ENCODE measurements around the gene CYP1A2. TPM values are rescaled to one million over a fixed set of nuclear protein-coding genes. Genes with fewer than 3 reads are reported as not detected.
A peak's percentile ranks its signal among the peaks of the same experiment; 100 is the strongest.

Gene CYP1A2
- total and polyA plus RNA-seq, 2 of the 13 experiments (the other 11 are each of a cell fraction or from before 2014, with no cell fraction given): 0.07 TPM; not detected in 1

DNA sequence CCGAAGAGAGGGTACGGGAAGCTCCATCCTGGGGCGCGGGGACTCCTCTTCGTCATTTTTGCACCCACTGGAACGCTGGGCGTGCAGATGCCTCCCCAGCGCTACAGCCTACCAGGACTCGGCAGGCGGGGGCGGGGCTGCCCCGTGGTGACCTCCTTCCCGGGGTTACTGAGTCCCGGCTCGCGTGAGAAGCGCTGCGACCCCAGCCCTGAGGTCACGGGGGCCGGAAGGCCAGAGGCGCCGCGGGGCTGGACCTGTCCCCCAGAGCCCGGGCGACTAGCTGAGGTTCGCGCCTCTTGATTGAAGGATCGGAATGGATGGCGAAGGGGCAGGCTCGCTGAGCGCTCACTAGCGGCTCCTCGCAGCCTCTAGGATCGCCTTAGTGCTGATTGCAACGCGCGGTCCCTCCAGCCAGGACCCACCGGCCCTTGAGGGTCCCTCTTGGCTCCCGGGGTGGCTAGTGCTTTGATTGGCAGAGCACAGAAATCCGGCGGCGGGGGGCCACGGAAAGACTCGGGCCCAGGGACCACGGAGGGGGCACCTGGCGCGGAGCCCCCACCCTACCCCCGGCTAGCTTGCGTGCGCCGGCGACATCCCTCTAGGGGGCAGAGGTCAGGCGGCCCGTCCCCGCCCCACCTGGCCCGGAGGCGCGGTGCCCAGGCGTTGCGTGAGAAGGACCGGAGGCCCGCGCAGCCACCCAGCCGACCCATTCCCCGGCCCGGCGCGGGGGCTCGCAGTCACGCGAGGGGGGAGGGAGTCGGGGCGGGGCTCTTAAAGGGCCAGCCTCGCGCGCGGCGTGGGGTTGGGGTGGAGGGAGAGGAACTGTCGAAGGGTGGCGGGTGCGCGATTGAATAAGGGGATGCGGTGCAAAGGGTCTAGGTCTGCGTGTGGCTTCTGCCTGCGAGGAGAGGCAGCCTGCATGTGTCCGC, 22.5 kb upstream of the CYP1A2 start (continued):
- TF ChIP-seq ELF1 (CRISPR knock-in tag; IDR thresholded peaks at IDR 0.05) (0 out of 2 replicates have a peak, but pooled peaks have one; percentile 42), KAT7 (CRISPR knock-in tag; IDR thresholded peaks at IDR 0.05; ENCODE audit: borderline replicate concordance) (peak; percentile 65), TBX2 (CRISPR knock-in tag; IDR thresholded peaks at IDR 0.05; ENCODE audit: borderline replicate concordance) (peak; percentile 33; the same call in 1 of the 2 replicates), NR2F6 (IDR thresholded peaks at IDR 0.05) (peak; percentile 72), NR2F6 (CRISPR knock-in tag; IDR thresholded peaks at IDR 0.05) (peak; percentile 89), SIN3B (IDR thresholded peaks at IDR 0.05; ENCODE audit: low read length) (no peak), SIX1 (CRISPR knock-in tag; IDR thresholded peaks at IDR 0.05; ENCODE audit: borderline replicate concordance) (no peak), ZNF121 (CRISPR knock-in tag; IDR thresholded peaks at IDR 0.05) (no peak), SIX4 (CRISPR knock-in tag; IDR thresholded peaks at IDR 0.05) (no peak), ZEB1 (IDR thresholded peaks at IDR 0.05; ENCODE audit: insufficient replicate concordance, low read depth) (peak; percentile 77), ZFP41 (CRISPR knock-in tag; IDR thresholded peaks at IDR 0.05; ENCODE audit: borderline replicate concordance) (no peak), ZFP37 (CRISPR knock-in tag; IDR thresholded peaks at IDR 0.05; ENCODE audit: borderline replicate concordance) (no peak), ZNF367 (CRISPR knock-in tag; IDR thresholded peaks at IDR 0.05; ENCODE audit: borderline replicate concordance) (no peak), MED8 (CRISPR knock-in tag; IDR thresholded peaks at IDR 0.05; ENCODE audit: insufficient replicate concordance) (no peak), KDM3A (CRISPR knock-in tag; IDR thresholded peaks at IDR 0.05; ENCODE audit: low read depth) (peak; percentile 78; the same call in 1 of the 2 replicates), NFYB (CRISPR knock-in tag; IDR thresholded peaks at IDR 0.05) (peak; percentile 6; the same call in 1 of the 2 replicates), KDM4B (CRISPR knock-in tag; IDR thresholded peaks at IDR 0.05) (no peak), MEIS2 (CRISPR knock-in tag; IDR thresholded peaks at IDR 0.05) (no peak), WIZ (CRISPR knock-in tag; IDR thresholded peaks at IDR 0.05) (no peak), ZNF205 (CRISPR knock-in tag; IDR thresholded peaks at IDR 0.05) (peak; percentile 99), POLR2AphosphoS5 (IDR thresholded peaks at IDR 0.05; ENCODE audit: low read depth, low read length) (peak; percentile 22; the same call in 1 of the 2 replicates), HOXA7 (CRISPR knock-in tag; IDR thresholded peaks at IDR 0.05) (no peak), DPF2 (CRISPR knock-in tag; IDR thresholded peaks at IDR 0.05; ENCODE audit: borderline replicate concordance, low read depth) (no peak), ZNF713 (CRISPR knock-in tag; IDR thresholded peaks at IDR 0.05) (no peak; the same call in 1 of the 2 replicates)
- TF ChIP-seq, protein P1, sequence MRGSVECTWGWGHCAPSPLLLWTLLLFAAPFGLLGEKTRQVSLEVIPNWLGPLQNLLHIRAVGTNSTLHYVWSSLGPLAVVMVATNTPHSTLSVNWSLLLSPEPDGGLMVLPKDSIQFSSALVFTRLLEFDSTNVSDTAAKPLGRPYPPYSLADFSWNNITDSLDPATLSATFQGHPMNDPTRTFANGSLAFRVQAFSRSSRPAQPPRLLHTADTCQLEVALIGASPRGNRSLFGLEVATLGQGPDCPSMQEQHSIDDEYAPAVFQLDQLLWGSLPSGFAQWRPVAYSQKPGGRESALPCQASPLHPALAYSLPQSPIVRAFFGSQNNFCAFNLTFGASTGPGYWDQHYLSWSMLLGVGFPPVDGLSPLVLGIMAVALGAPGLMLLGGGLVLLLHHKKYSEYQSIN (CRISPR knock-in tag; IDR thresholded peaks at IDR 0.05; ENCODE audit: borderline replicate concordance): no peak
- TF ChIP-seq, protein P2, sequence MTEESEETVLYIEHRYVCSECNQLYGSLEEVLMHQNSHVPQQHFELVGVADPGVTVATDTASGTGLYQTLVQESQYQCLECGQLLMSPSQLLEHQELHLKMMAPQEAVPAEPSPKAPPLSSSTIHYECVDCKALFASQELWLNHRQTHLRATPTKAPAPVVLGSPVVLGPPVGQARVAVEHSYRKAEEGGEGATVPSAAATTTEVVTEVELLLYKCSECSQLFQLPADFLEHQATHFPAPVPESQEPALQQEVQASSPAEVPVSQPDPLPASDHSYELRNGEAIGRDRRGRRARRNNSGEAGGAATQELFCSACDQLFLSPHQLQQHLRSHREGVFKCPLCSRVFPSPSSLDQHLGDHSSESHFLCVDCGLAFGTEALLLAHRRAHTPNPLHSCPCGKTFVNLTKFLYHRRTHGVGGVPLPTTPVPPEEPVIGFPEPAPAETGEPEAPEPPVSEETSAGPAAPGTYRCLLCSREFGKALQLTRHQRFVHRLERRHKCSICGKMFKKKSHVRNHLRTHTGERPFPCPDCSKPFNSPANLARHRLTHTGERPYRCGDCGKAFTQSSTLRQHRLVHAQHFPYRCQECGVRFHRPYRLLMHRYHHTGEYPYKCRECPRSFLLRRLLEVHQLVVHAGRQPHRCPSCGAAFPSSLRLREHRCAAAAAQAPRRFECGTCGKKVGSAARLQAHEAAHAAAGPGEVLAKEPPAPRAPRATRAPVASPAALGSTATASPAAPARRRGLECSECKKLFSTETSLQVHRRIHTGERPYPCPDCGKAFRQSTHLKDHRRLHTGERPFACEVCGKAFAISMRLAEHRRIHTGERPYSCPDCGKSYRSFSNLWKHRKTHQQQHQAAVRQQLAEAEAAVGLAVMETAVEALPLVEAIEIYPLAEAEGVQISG (CRISPR knock-in tag; IDR thresholded peaks at IDR 0.05): peak; percentile 61
- TF ChIP-seq, protein P3, sequence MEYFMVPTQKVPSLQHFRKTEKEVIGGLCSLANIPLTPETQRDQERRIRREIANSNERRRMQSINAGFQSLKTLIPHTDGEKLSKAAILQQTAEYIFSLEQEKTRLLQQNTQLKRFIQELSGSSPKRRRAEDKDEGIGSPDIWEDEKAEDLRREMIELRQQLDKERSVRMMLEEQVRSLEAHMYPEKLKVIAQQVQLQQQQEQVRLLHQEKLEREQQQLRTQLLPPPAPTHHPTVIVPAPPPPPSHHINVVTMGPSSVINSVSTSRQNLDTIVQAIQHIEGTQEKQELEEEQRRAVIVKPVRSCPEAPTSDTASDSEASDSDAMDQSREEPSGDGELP (IDR thresholded peaks at IDR 0.05; ENCODE audit: borderline replicate concordance, low read depth): 0 out of 2 replicates have a peak, but pooled peaks have one; percentile 5
